Adrenal gland (tissue), 12 donors: ENCODE results near the gene FREM3. TPM values are rescaled to one million over a fixed set of nuclear protein-coding genes. Genes with fewer than 3 reads are reported as not detected.

Source experiments
- DNase-seq, 7 donors: peaks; one replicate each; pipeline ENCODE4 v3.0.0-alpha.2; 2019 to 2020
- H3K27ac ChIP-seq, 5 donors: fragments of 200-600 bp; sonication (generic) in 4 of 5; 1 replicate in 3 of 5; 2 replicates in 2 of 5; pipeline versions ENCODE4 v1.5.1 to v1.8.0; 2016 to 2020; ENCODE audit warnings: mild to moderate bottlenecking in 1 of 5
- H3K27me3 ChIP-seq: fragments of 200-600 bp; 2 replicates; pipeline ENCODE4 v1.8.0; 2021
- H3K36me3 ChIP-seq, 2 donors: fragments of 200-600 bp; replicated peaks in 1 of 2; 1 replicate in 1 of 2; 2 replicates in 1 of 2; pipeline versions ENCODE4 v1.5.1 to v1.8.0; 2018 to 2022
- H3K4me1 ChIP-seq, 2 donors: fragments of 200-600 bp; replicated peaks in 1 of 2; 1 replicate in 1 of 2; 2 replicates in 1 of 2; pipeline versions ENCODE4 v1.5.1 to v1.8.0; 2018 to 2021
- H3K4me3 ChIP-seq, 4 donors: fragments of 200-600 bp; sonication (generic) in 3 of 4; one replicate each; pipeline ENCODE4 v1.5.1; 2016 to 2018
- H3K9me3 ChIP-seq, 3 donors: fragments of 200-600 bp; sonication (generic) in 1 of 3; replicated peaks in 1 of 3; 1 replicate in 2 of 3; 2 replicates in 1 of 3; pipeline versions ENCODE4 v1.5.1 to v1.8.0; 2016 to 2021
- CTCF ChIP-seq, 6 experiments: fragments of 450-650 bp in 4 of 6; fragments of 200-600 bp in 2 of 6; sonication (generic) in 1 of 6; IDR thresholded peaks; 1 replicate in 5 of 6; 2 replicates in 1 of 6; pipeline versions ENCODE4 v1.5.1 to v1.8.0; 2016 to 2021; ENCODE audit warnings: antibody characterized with exemption in 6 of 6, mild to moderate bottlenecking in 2 of 6, moderate library complexity in 1 of 6
- POLR2A ChIP-seq, 2 donors: fragments of 450-650 bp; IDR thresholded peaks; one replicate each; pipeline ENCODE4 v1.6.1; 2017; ENCODE audit warnings: antibody characterized with exemption in 2 of 2, mild to moderate bottlenecking in 2 of 2, moderate library complexity in 1 of 2
- WGBS, 4 donors: extraction: QIAGEN DNeasy Blood & Tissue Kit in 2 of 4; methylation state at CpG; one replicate each; pipeline versions ENCODE4 v1.1.5 to v1.1.7; 2013 to 2017; 5-methylcytosine and 5-hydroxymethylcytosine counted together
- intact Hi-C, 2 donors: fragments of 100-400 bp; cut with DNase I; formaldehyde crosslinking; loops; one replicate each; pipeline versions ENCODE4 v1.14.1 to v1.15.0; 2022 to 2023
- polyA plus RNA-seq, 3 donors: library from polyadenylated mRNA; stranded (reverse); fragments of 200-250 nt in 2 of 3; fragments of 350-450 nt in 1 of 3; fragmentation: Illumina TruSeq in 1 of 3; extraction: RNeasy Lipid Tissue Mini Kit (QIAGEN cat#74804) in 1 of 3; gene quantifications; one replicate each; pipeline ENCODE4 v1.2.3, GENCODE V29; 2013 to 2014
- total RNA-seq, 9 donors: library from RNA; depleted of rRNA in 4 of 9; stranded (reverse); fragments of >200 nt in 4 of 9; fragments of 120-200 nt in 1 of 9; fragmentation: NEBNext Ultra II Directional in 1 of 9; extraction: Animal tissue kit (Norgen Biotek cat#: 25700) in 1 of 9; gene quantifications; one replicate each; pipeline versions ENCODE4 v1.1.0 to v1.2.4, GENCODE V29; 2013 to 2023
- donor health status: healthy with polysubstance abuse.
- donor health status: Bipolar disorder and iron deficiency.
- donor health status: DM: yes; HTN: yes; CAD: no.
- donor health status: DM: no; HTN: no; CAD: no.
- donor health status: DM: no; HTN: no; CAD: no.
- donor health status: DM: yes; HTN: yes; CAD: no.

Gene FREM3
- total and polyA plus RNA-seq, 12 donors = 0.06 to 0.22 TPM; not detected in 10

GRCh38 chr4:143564472-143564871 lies 136.0 kb downstream of the FREM3 start:
- TF ChIP-seq POLR2A (IDR thresholded peaks at IDR 0.05) (no peak), CTCF (IDR thresholded peaks at IDR 0.05) (no peak)
- DNase-seq = no peak
- no peaks in the 10 kb centered on the region for H3K9me3 ChIP-seq
- H3K27me3 ChIP-seq = no peaks in the 10 kb centered on the region
- no peaks in the 10 kb centered on the region for H3K36me3 ChIP-seq
- H3K4me3 ChIP-seq = no peak overlapping the region
- H3K27ac ChIP-seq = no peak overlapping the region
- no peaks in the 10 kb centered on the region for H3K4me1 ChIP-seq
- 88 to 93% (median 93%) methylated on average over 2 of the region's 2 CpGs for whole genome bisulfite sequencing, 4 donors
- intact Hi-C loops = no loop called here

- Histone ChIP-seq H3K27ac (peak overlapping the region in 1 of 5 donors; percentile 81), H3K9me3 (no peaks in the 10 kb centered on the region), H3K4me3 (peak overlapping the region in 2 of 4 donors; percentile 51 to 64), H3K27me3 (no peaks in the 10 kb centered on the region), H3K4me1 (peaks cover 0 to 9% of the 10 kb centered on the region in 2 donors), H3K36me3 (peaks cover 0 to 5% of the 10 kb centered on the region in 2 donors)
- DNase-seq = peak in 2 of 7 donors; percentile 22 to 61
- no peak for TF ChIP-seq CTCF (IDR thresholded peaks at IDR 0.05)
- no peak for TF ChIP-seq POLR2A (IDR thresholded peaks at IDR 0.05)
- WGBS, 4 donors = 39 to 81% (median 65%) methylated on average over 9 to 17 of the region's 17 CpGs
- intact Hi-C loops = no loop called here
Observed at GRCh38 chr4:143559757-143560147, 140.7 kb downstream of the FREM3 start.

- H3K27me3 ChIP-seq = no peaks in the 10 kb centered on the region
- DNase-seq = peak; percentile 59 to 80 (median 70)
Observed at GRCh38 chr4:143558823-143559756, 141.4 kb downstream of the FREM3 start.

More at GRCh38 chr4:143558823-143559756, 141.4 kb downstream of the FREM3 start:
- Histone ChIP-seq H3K27ac (peak overlapping the region in 3 of 5 donors; percentile 28 to 81 (median 71)), H3K9me3 (no peaks in the 10 kb centered on the region), H3K36me3 (peaks cover 0 to 10% of the 10 kb centered on the region in 2 donors), H3K4me1 (peaks cover 0 to 9% of the 10 kb centered on the region in 2 donors), H3K4me3 (peak overlapping the region in 3 of 4 donors; percentile 25 to 64 (median 51))
- intact Hi-C loops = no loop called here
- WGBS, 4 donors = 1 to 7% (median 2%) methylated on average over 14 to 57 of the region's 57 CpGs
- TF ChIP-seq POLR2A (IDR thresholded peaks at IDR 0.05) = peak in 1 of 2 donors; percentile 41
- peak in 5 of 6 experiments; percentile 3 to 46 (median 25) for TF ChIP-seq CTCF (IDR thresholded peaks at IDR 0.05)
